SJSA1 (cell line): ENCODE results near the gene MAPK10. TPM values are rescaled to one million over a fixed set of nuclear protein-coding genes. Genes with fewer than 3 reads are reported as not detected.
"Not testable (repeated sequence)": the region's sequence is repeated elsewhere in the genome, so short reads cannot be mapped to it uniquely, and the experiment has no call there.

ENCODE experiments used
- DNase-seq, 2 experiments: peaks; one replicate each; pipeline ENCODE4 v3.0.0-alpha.2; 2015 to 2020; ENCODE audit warnings: low spot score in 2 of 2, low read depth in 1 of 2
- H3K27ac ChIP-seq: fragments of 250-450 bp; sonication (Bioruptor Pico); 2 replicates; pipeline ENCODE4 v1.5.1; 2020; ENCODE audit warnings: mild to moderate bottlenecking, moderate library complexity
- H3K27me3 ChIP-seq: fragments of 250-450 bp; sonication (Bioruptor Pico); replicated peaks from 2 replicates; pipeline ENCODE4 v1.5.1; 2020; ENCODE audit warnings: mild to moderate bottlenecking, moderate library complexity
- H3K36me3 ChIP-seq: fragments of 250-450 bp; sonication (Bioruptor Pico); 2 replicates; pipeline ENCODE4 v1.5.1; 2020; ENCODE audit warnings: mild to moderate bottlenecking
- H3K4me1 ChIP-seq: fragments of 250-450 bp; sonication (Bioruptor Pico); replicated peaks from 2 replicates; pipeline ENCODE4 v1.6.1; 2021; ENCODE audit warnings: mild to moderate bottlenecking
- H3K4me3 ChIP-seq: fragments of 250-450 bp; sonication (Bioruptor Pico); 2 replicates; pipeline ENCODE4 v1.5.1; 2020; ENCODE audit warnings: mild to moderate bottlenecking
- H3K9me3 ChIP-seq: fragments of 250-450 bp; sonication (Bioruptor Pico); replicated peaks from 2 replicates; pipeline ENCODE4 v1.5.1; 2020; ENCODE audit warnings: mild to moderate bottlenecking
- total RNA-seq: library from RNA; depleted of rRNA; stranded (reverse); fragments of >200 nt; shearing (Covaris generic); gene quantifications from 2 replicates; pipeline ENCODE4 v1.2.3, GENCODE V29; 2014

MAPK10 gene
- total RNA-seq, 1 experiment from 2014 or later, result 24.7 TPM

DNA sequence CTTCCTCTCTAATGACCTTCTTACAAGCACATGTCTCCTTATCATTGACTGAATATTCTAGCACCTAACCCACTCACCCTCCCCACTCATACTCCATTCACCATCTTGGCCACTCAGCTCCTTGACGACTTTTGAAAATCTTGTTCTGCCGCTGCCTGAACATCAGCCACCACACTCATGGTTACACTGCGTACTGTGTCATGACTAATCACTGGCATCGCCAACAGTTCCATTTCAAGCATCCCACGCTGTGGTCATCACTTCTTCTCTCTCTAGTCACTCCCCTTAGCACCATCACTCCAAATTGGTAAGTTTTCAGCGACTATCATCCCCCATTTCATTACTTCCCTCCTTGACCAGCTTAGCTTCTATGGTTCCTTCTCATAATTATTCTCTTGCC is 352.8 kb downstream of the MAPK10 start:
- no peak for DNase-seq
- Histone ChIP-seq H3K27ac (no peak overlapping the region), H3K9me3 (no peaks in the 10 kb centered on the region), H3K27me3 (no peaks in the 10 kb centered on the region), H3K36me3 (no peaks in the 10 kb centered on the region), H3K4me3 (no peak overlapping the region), H3K4me1 (no peaks in the 10 kb centered on the region)

DNA sequence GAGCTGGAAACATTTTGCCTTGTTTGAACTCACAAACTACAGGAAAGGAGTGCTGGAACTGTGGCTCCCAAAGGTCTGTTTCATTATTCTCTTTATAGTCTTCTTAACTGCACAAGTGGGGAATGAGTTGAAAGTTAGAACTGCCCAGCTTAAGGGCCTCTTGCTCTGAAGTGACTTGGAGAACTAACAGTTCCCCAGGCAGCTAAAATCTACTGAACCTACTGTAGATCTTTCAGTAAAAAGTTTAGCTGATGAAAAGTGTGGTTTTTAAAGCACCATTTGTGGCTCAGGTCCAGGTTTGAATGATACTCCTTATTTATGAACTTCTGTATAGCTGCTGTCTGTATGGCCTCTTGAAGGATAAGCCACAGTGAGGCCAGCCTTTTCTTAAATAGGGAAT is 353.8 kb downstream of the MAPK10 start:
- no peak for DNase-seq
- no peaks in the 10 kb centered on the region for H3K36me3 ChIP-seq
- no peak overlapping the region for H3K27ac ChIP-seq
- no peak overlapping the region for H3K4me3 ChIP-seq
- H3K9me3 ChIP-seq, result no peaks in the 10 kb centered on the region
- H3K27me3 ChIP-seq, result no peaks in the 10 kb centered on the region
- no peaks in the 10 kb centered on the region for H3K4me1 ChIP-seq

DNA sequence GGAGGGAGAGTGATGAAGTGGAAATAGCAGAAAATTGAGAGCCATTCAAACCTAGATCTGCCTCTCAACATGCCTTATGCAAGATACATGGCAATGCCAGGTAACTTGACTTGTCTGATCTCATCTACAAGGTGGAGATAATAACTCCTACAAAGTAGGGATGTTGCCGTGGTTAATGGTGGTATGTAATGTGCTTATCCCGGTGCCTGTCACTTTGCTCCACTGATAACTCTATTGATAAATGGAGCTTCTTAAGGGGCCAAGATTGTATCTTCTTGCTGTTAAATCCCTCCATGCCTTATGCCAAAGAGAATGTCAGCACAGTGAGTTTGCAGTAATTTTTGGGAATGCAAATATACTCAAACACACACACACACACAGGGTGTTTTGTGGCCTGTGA is 355.8 kb downstream of the MAPK10 start:
- H3K4me3 ChIP-seq, result no peak overlapping the region
- H3K9me3 ChIP-seq, result no peaks in the 10 kb centered on the region
- DNase-seq, result no peak
- H3K27ac ChIP-seq, result no peak overlapping the region
- no peaks in the 10 kb centered on the region for H3K36me3 ChIP-seq
- H3K27me3 ChIP-seq, result no peaks in the 10 kb centered on the region
- H3K4me1 ChIP-seq, result no peaks in the 10 kb centered on the region

DNA sequence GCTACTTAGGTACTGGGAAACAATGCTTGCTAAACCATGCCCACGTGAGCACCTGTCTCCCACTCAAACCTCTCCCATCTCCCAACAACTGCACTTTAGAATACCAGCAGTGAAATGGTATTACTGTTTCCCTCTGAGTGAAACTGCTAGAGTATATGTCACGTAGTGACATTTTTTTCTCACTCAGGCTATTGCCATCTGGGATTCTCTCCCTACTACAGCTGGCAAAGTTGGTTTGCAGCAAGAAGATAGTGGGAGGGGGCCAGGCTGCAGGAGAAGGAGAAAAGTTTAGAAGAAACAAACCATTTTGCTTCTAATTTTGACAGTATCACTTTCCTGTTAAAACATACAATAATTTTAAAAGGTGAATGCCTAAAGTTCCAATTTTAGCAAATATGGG is 358.3 kb downstream of the MAPK10 start:
- Histone ChIP-seq H3K36me3 (no peaks in the 10 kb centered on the region), H3K9me3 (no peaks in the 10 kb centered on the region), H3K4me3 (no peak overlapping the region), H3K27ac (no peak overlapping the region), H3K27me3 (no peaks in the 10 kb centered on the region), H3K4me1 (no peaks in the 10 kb centered on the region)
- DNase-seq, result no peak

DNA sequence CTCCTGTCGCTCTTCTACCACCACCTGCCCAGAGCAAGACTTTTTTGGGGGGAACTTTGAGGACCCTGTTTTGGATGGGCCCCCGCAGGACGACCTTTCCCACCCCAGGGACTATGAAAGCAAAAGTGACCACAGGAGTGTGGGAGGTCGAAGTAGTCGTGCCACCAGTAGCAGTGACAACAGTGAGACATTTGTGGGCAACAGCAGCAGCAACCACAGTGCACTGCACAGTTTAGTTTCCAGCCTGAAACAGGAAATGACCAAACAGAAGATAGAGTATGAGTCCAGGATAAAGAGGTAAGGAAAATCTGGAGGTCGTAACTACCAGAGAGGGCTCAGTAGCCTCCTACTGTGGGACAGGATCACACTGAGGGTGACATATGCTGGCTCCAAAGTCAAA is 364.5 kb downstream of the MAPK10 start:
- Histone ChIP-seq H3K9me3 (no peaks in the 10 kb centered on the region), H3K4me3 (no peak overlapping the region), H3K4me1 (no peaks in the 10 kb centered on the region), H3K36me3 (no peaks in the 10 kb centered on the region; the same call in 1 of the 2 replicates), H3K27ac (no peak overlapping the region), H3K27me3 (no peaks in the 10 kb centered on the region)
- no peak for DNase-seq

DNA sequence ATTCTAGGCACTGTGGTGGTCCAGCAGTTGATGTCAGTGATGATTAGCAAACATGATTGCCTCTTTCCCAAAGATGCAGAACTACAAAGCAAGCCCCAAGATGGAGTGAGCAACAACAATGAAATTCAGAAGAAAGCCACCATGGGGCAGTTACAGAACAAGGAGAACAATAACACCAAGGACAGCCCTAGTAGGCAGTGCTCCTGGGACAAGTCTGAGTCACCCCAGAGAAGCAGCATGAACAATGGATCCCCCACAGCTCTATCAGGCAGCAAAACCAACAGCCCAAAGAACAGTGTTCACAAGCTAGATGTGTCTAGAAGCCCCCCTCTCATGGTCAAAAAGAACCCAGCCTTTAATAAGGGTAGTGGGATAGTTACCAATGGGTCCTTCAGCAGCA is 365.3 kb downstream of the MAPK10 start:
- H3K9me3 ChIP-seq, result no peaks in the 10 kb centered on the region
- no peaks in the 10 kb centered on the region for H3K27me3 ChIP-seq
- H3K36me3 ChIP-seq, result no peaks in the 10 kb centered on the region; the same call in 1 of the 2 replicates
- H3K4me3 ChIP-seq, result no peak overlapping the region
- DNase-seq, result peak; percentile 21 to 50
- no peak overlapping the region for H3K27ac ChIP-seq
- H3K4me1 ChIP-seq, result no peaks in the 10 kb centered on the region

DNA sequence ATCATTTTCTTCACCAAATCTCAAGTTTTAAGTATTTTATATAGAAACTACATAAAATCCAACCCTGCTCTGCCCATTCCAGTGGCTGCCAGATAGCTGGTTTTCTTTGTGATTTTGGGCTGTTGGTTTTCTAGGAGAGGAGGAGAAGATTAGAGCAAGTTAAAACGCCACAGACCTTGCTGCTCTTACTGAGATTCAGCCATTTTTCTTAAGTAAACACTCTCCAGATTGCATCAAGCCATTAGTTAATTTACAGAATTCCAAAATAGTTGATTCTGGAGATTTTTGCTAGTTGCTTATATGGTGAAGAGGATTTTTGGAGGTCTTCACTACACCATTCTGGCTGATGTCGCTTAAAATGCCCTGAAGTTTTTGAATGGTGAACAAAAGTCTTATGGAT is 366.2 kb downstream of the MAPK10 start:
- H3K27ac ChIP-seq, result no peak overlapping the region
- no peak overlapping the region for H3K4me3 ChIP-seq
- no peaks in the 10 kb centered on the region for H3K9me3 ChIP-seq
- H3K4me1 ChIP-seq, result no peaks in the 10 kb centered on the region
- no peaks in the 10 kb centered on the region for H3K27me3 ChIP-seq
- DNase-seq, result no peak
- H3K36me3 ChIP-seq, result no peaks in the 10 kb centered on the region; the same call in 1 of the 2 replicates

DNA sequence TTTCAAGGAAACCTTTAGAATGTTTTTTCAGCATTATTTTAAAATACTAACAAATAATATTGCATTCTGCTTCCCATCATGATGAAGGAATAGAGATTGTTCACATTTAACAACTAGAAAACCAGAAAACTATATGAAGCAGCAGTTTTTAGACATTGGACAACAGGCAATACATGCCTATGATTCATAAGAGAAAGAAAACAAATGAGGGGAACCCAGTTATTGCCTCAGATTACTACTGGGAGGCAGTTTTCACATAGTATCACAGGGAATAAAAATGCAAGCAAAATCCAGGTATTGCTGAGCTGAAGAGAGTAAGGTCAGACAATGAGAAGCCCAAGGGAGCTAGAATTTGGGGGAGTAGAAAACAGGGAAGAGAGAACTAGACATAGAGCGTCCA is 373.6 kb downstream of the MAPK10 start:
- no peak for DNase-seq
- Histone ChIP-seq H3K9me3 (no peaks in the 10 kb centered on the region), H3K27ac (no peak overlapping the region), H3K4me3 (no peak overlapping the region), H3K4me1 (no peaks in the 10 kb centered on the region), H3K36me3 (no peaks in the 10 kb centered on the region), H3K27me3 (no peaks in the 10 kb centered on the region)

DNA sequence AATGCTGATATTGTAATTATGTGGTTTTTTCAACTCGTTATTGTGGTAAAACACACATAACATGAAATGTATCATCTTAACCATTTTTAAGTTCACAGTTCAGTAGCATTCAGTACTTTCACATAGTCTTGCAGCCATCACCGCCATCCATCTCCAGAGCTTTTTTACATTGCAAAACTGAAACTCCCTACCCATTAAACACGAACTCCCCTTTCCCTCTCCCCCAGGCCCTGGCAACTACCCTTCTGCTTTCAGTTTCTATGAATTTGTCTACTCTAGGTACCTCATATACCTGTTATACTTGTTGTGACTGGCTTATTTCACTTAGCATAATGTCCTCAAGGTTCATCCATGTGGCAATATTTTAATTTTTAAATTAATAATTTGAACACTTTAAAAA is 380.6 kb downstream of the MAPK10 start:
- no peak for DNase-seq
- Histone ChIP-seq H3K9me3 (no peaks in the 10 kb centered on the region), H3K27me3 (no peaks in the 10 kb centered on the region), H3K27ac (no peak overlapping the region), H3K36me3 (no peaks in the 10 kb centered on the region), H3K4me1 (no peaks in the 10 kb centered on the region), H3K4me3 (no peak overlapping the region)

DNA sequence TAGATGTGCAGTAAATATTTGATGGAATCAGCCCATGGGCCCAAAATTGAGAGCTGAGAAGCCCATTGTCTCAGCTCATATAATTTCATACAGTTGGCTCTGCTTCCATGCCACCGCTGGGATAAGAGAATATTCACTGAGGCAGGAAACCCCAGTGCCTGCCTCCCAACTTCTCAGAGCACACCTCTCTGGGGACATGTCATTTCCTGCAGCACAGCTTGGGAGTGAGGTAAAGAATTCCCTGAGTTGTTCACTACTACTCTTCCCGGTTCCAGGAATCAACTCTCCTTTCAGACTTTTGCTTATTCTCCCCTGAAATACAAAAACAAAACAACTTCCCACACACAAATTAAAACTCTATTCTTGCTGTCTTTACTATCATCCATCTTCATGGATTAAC is 389.3 kb downstream of the MAPK10 start:
- Histone ChIP-seq H3K4me1 (peaks cover 13% of the 10 kb centered on the region), H3K4me3 (no peak overlapping the region)

DNA sequence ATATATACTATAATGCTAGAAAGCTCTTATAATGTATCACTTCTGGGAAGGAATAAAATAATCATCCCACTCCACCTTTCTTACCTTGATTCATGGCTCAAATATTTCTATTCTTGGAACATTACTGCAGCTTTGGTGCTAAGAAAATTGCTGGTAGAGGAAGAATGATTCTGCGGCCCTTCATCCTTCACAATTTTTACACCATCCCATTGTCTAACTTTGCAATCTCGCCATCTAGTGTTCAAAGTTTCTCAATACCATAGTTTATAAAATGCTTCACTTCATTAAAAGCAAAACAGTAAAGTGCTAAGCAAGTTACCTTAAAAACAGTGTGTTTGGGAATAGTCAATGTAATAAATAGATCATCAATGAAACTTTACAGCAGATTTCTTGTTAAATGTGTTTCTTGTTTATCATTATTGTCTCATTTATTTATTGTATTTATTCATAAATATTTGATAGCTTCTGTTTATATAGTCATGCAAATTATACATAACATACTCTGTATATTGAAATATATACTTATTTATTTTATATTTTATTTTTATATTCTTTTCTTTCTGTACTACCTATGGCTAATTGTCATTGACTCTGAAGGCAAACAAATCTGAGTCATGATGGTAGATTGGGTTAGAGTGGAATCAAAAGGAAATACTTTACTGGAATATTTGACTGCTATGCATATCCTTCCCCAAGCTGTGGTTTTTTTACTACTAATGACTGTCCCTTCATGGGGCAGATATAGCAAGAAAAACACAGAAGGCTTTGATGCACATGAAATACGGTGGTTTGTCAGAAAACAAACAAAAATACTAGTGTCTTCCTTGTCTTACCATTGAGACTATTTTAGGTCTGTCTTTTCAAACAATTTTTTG is 390.7 kb downstream of the MAPK10 start:
- Histone ChIP-seq H3K27me3 (no peaks in the 10 kb centered on the region), H3K4me3 (no peak overlapping the region), H3K27ac (no peak overlapping the region), H3K4me1 (peaks cover 13% of the 10 kb centered on the region), H3K9me3 (no peaks in the 10 kb centered on the region), H3K36me3 (no peaks in the 10 kb centered on the region)
- DNase-seq, result peak in 1 of 2 experiments; percentile 36

More for the DNA sequence above, 389.3 kb downstream of the MAPK10 start:
- Histone ChIP-seq H3K36me3 (no peaks in the 10 kb centered on the region), H3K27ac (no peak overlapping the region), H3K9me3 (no peaks in the 10 kb centered on the region), H3K27me3 (no peaks in the 10 kb centered on the region)
- no peak for DNase-seq

DNA sequence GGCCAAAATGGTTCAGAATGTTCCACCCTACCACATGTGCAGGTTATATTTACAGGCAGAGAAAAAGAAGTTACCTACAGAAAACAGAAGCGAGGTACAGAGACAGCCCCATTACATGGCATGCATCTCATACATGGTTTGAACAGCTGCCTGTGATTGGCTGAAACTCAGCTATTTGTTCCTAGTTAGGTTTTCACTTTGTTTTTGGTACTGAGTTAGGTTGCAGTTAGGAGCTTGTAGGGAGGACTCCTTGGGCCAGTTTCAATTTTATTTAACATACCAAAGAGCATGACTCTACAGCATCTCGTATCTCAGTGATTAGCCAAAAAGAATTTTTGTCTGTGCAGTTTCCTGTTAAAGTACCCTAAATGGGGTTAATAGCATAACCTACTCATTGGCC is 392.0 kb downstream of the MAPK10 start:
- Histone ChIP-seq H3K9me3 (no peaks in the 10 kb centered on the region), H3K27ac (no peak overlapping the region), H3K36me3 (no peaks in the 10 kb centered on the region), H3K27me3 (no peaks in the 10 kb centered on the region), H3K4me3 (no peak overlapping the region), H3K4me1 (peaks cover 13% of the 10 kb centered on the region)
- no peak for DNase-seq

DNA sequence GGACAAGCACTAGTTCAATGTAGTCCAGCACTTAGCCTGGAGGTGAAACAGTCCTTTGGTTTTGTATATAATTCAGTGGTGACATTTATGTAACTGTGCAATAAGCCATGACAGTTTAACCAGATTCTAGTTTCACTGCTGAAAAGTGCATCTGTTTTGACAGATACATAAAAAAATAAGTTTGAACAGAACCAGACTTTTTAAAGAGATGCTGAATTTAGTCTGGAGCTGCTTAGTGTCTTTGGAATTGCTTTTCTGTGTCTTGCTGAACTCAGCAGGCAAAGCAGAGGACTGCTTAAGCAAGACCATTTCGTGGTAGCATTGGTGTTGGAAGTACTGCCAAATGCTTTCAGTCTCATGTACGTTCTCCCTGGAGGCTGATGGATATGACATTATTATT is 393.5 kb downstream of the MAPK10 start:
- H3K9me3 ChIP-seq, result no peaks in the 10 kb centered on the region
- H3K36me3 ChIP-seq, result no peaks in the 10 kb centered on the region
- no peaks in the 10 kb centered on the region for H3K27me3 ChIP-seq
- no peak overlapping the region for H3K27ac ChIP-seq
- H3K4me1 ChIP-seq, result peaks cover 13% of the 10 kb centered on the region
- no peak for DNase-seq
- no peak overlapping the region for H3K4me3 ChIP-seq

DNA sequence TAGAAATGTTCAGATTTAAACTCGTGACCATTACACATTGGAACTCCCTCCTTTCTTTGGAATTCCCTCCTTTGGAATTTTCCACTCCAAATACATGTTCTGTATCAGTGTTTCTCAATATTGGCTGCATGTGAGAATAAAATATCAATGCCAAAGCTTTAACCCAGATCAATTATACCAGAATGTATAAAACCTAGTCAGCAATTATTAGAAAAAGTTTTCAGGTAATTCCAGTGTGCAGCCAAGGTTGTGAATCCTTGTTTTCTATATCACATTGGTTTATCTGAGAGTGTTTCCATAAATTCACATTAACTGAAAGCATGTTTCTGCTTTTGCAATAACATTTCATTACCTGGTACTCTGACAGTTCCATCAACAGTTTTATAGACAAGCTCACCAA is 394.3 kb downstream of the MAPK10 start:
- peaks cover 13% of the 10 kb centered on the region for H3K4me1 ChIP-seq
- H3K9me3 ChIP-seq, result no peaks in the 10 kb centered on the region
- no peak overlapping the region for H3K27ac ChIP-seq
- H3K4me3 ChIP-seq, result no peak overlapping the region
- no peak for DNase-seq
- H3K27me3 ChIP-seq, result no peaks in the 10 kb centered on the region
- no peaks in the 10 kb centered on the region for H3K36me3 ChIP-seq

DNA sequence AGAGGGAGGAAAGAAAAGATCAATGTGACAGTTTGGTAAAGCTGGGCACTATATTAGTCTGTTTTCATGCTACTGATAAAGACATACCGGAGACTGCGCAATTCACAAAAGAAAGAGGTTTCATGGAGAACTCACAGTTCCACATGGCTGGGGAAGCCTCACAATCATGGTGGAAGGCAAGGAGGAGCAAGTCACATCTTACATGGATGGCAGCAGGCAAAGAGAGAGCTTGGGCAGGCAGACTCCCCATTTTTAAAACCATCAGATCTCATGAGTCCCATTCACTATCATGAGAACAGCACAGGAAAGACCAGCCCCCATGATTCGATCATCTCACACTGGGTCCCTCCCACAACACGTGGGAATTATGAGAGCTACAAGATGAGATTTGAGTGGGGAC is 394.8 kb downstream of the MAPK10 start:
- not testable (repeated sequence) for H3K9me3 ChIP-seq, DNase-seq, H3K27me3 ChIP-seq, H3K36me3 ChIP-seq, H3K27ac ChIP-seq, H3K4me3 ChIP-seq
- peaks cover 11% of the 10 kb centered on the region for H3K4me1 ChIP-seq
